Stimulated activated CD4-positive, alpha-beta T cell treated with anti-CD3 and anti-CD28 coated beads, Interleukin-15, amount 100 ng/mL, for 48 hours (primary cell): ENCODE measurements around the gene TMEM63C.

Experiments
- DNase-seq, 2 donors: peaks; one replicate each; pipeline ENCODE4 v3.0.0-alpha.2; 2020; ENCODE audit warnings: low read depth in 2 of 2

Gene TMEM63C

DNA sequence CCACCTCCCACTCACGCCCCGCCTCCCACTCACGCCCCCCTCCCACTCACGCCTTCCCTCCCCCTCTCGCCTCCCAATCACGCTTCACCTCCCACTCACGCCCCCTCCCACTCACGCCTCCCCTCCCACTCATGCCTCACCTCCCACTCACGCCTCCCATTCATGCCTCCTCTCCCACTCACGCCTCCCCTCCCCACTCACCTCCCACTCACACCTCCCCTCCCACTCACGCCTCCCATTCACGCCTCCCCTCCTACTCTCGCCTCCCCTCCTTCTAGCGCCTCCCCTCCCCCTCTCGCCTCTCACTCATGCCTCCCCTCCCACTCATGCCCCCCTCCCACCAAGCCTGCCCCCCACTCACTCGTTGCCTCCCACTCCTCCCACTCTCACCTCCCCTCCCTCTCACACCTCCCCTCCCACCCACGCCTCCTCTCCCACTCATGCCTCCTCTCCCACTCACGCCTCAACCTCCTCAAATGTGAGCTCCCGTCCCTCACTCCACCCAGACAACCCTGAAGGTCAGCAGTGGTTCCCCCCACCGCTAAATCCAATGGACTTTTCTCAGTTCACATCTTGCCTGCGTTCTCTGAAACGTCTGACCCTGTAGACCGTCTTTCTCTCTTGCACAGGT lies 39.8 kb downstream of the TMEM63C start:
- no peak for DNase-seq

DNA sequence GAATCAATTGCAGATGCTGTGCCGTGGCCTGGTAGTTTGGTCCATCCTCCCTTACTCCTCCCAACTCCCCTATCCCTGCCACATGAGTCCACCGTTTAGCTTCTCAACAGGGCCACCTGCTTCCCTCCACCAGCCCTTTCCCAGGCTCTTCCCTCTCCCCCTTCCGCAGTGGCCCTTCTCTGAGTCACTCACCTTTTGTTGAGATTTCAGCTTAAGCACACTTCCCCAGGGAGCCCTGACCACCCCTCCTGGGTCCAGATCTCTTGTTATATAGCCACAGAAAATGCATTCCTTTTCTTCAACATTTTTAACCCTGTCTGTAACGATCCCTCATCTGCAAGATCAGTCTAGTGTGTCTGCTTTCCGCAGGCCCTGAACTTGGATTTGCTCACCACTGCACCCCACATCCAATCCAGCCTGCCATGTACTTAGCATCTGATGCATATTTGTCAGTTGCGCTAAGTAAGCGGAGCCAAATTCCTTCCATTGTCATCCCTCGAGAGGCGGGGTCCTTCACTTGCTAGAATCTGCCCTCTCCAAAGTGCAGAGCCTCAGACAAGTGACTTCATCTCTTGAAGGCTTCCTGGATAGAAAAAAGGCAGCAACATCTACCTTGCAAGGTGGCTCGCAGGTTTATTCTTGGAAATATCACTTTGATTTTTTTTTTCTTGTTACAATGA lies 41.1 kb downstream of the TMEM63C start:
- no peak for DNase-seq

DNA sequence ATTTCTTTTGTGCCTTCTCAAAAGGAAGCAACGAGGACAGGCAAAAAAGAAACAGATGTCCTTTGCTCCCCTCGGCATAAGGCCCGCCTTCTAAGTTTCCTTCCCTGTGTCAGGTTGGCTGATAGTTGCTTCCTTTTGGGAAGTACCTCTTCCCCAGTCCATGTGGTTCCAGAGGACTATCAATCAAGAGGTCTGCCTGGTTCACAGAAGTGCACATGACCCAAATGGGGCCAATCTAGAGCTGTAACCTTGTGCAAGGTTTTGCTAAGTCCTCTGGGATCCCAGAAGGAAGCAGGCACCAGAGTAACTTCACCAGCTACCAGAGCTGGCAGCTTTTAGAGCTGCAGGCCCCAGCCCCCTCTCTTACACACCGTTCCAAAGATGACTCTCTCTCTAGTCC lies 42.6 kb downstream of the TMEM63C start:
- no peak for DNase-seq

GRCh38 chr14:77225254-77225653 lies 43.7 kb downstream of the TMEM63C start:
- no peak for DNase-seq

DNA sequence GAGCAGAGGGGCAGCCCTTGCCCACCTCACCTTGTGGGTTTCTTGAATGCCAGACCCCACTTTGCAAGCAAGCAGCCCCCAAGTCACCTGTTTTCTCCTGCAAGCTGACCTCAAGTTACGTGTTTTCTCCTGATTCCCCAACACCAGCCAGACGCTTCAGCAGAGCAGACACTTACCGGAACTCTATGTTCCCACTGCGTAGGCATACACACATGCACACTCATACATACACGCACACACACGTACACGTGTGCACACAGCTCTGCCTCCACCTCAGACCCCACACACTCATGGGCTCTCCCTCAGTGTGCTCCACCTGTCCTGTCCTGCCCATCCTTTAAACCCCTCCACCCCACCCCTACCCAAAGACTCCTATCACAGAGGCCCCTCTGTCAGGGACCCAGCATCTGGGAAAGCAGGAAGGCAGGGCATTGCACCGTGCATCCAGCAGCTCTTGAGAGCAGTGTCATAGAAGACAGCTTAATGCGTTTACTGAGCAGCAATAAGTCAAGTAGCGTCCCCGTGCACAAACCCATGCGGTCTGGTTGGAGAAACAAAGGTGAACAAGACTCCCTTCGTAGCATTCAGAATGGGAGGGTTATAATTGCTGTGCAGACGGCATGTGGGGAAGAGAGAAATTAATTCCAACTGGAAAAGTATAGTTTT lies 44.4 kb downstream of the TMEM63C start:
- no peak for DNase-seq

DNA sequence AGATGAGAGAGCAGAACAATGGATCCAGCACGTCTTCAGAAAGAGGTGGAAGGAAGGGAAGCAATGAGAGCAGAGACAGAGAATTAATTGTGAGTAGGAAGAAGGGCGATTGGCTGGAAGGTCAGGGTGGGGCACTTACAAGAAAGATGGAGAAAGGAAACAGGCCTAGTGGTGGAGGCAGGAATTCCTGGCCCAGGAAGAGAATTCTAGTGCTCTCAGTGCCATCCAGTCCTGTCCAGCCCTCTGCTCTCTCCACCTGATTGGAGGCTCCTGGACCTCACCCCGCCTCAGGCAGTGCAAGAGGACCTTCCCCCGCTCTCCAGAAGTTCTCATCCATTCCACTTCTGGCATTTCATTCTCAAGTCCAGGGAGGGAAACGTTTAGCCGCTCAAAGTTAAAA lies 46.5 kb downstream of the TMEM63C start:
- DNase-seq, result no peak

DNA sequence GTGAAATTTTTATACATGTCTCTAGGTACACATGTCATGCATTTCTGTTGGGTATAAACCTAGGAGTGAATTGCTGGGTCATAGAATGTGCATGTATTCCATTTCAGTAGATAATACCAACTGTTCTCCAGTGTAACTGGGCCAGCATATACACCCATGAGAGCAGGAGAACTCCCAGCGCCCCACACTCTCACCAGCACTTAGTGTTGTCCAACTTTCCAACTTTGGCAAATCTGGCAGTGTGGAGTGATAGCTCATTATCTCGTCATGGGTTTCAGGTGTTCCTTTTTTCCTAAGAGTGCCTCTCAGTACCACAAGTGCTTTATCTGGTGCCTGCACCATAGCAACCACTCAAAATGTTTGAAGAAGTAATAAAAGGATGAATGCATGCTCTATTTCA lies 49.3 kb downstream of the TMEM63C start:
- DNase-seq, result no peak

- DNase-seq, result no peak
Observed at GRCh38 chr14:77231721-77232120, 50.1 kb downstream of the TMEM63C start.

DNA sequence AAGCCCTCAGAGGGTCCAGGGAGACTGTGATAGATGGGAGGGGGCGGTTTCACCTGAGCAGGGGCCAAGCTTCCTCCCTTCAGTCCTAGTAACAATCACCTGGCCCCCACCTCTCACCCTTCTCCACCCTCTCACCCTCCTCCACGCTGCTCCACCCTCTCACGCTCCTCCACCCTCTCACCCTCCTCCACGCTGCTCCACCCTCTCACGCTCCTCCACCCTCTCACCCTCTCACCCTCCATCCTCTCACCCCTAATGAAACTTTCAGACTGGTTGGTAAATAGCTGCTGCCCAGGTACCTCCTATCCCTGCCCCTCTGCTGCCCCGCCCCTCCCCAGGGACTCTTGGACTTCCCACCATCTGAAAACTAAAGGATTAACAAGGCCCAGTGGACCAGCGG lies 55.2 kb downstream of the TMEM63C start:
- DNase-seq, result no peak

GRCh38 chr14:77238356-77238755 lies 56.8 kb downstream of the TMEM63C start:
- DNase-seq, result no peak

- no peak for DNase-seq
Observed at GRCh38 chr14:77238996-77239395, 57.4 kb downstream of the TMEM63C start.

- no peak for DNase-seq
Observed at GRCh38 chr14:77239412-77239811, 57.8 kb downstream of the TMEM63C start.

DNA sequence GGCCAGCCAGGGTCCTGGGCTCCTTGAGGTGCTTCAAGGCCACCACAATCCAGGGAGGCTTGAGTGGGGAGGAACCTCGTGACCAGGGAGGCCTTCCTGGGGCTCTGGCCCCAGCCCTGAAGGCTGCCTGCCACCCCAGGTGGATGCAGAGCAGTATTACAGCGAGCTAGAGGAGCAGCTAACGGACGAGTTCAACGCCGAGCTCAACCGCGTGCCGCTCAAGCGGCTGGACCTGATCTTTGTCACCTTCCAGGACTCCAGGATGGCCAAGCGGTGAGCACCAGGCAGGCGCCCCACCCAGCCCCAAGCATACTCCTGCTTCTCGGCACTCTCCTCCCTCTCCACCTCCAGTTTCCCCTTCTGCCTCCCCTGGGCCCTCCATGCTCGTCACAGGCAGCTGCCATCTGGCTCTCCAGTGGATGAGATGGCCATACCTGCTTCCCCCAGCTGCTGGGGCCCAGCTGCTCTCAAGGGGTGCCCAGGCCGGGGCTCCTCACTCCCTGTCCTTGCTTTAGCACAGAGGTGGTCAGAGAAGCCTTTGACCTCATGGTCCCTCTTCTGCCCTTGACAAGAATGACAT lies 58.8 kb downstream of the TMEM63C start:
- DNase-seq, result no peak

DNA sequence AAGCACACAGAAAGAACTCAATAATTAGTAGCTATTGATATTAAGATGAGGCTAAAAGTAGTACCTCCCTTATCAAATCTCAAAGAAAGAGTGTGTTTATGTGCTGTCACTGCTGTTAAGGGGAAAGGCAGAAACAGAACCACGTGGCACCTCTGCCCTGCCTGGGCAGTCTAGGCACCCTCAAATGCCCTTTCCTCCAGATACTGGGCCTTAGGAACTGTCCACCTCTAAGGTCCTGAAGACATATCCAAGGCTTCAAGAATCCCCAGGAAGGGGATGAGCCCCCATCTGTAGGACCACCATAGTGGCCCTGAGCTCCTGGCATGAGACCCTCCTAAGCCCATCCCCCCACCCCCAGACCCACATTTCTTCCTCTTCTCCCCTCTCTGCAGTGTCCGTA lies 60.4 kb downstream of the TMEM63C start:
- no peak for DNase-seq

DNA sequence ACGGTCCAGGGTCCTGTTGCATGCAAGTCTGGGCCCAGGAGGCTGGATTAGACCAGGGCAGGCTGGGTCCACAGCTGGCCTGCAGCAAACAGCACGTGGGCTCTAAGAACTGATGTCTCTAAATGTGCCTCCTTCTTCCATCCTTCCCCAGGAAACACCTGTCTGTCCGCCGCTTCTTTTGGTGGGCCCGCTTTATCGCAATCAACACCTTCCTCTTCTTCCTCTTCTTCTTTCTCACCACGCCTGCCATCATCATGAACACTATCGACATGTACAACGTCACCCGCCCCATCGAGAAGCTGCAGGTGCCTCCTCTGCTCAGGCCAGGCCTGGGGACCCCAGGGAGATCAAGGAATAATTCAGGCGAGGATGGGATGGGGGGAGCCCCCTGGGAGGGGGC lies 61.2 kb downstream of the TMEM63C start:
- no peak for DNase-seq

DNA sequence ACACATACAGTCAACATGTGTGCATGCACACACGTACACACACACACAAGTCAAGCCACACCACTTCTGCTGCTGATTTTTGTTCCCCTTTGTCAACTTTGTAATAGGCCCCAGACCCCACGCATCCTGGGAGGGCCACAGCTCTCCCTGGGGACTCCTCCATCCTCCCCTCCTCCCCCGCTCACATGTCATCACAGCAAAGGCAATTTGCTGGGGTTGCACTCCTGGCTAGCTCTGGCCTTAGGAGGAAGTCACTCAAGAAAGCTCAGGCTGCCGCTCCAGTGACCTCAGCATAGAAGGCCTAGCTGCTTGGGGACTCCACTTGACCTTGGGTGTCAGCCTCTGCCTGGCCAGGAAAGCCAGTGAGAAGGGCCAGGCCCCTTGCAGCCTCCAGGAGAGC lies 62.3 kb downstream of the TMEM63C start:
- DNase-seq, result no peak

DNA sequence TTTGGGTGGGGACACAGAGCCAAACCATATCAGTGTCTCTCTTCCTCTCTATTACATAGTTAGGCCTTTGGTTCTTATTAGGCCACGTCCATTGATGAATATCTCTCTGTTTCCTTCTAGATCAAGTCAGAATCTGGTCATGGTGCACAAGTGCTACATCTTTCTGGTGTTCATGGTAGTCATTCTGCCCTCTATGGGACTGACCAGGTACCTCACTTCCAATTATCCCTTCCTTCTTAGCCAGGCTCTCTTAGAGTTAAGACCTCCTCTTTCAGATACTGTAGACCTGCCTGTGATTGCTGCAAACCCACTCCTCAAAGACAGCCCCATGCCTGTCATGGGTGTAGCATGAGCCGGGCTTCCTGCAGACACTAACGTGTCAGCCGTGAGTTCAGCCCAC lies 64.2 kb downstream of the TMEM63C start:
- DNase-seq, result no peak

DNA sequence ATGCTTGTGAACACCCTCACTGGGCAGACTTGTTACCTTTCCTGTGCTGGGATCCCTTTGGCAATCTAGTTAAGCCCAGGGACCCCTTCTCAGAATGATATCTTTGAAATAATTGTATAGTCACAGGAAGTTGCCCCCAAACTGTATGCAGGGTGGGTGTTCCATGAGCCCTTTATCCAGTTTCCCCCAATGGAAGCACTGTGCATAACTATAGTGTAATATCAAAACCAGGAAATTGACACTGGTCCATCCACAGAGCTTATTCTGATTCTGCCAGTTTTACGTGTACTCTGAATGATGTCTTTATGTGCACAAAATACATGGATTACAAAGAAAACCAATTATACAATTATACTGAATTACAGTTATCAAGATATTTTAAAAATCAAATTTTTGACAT lies 65.2 kb downstream of the TMEM63C start:
- DNase-seq, result no peak

DNA sequence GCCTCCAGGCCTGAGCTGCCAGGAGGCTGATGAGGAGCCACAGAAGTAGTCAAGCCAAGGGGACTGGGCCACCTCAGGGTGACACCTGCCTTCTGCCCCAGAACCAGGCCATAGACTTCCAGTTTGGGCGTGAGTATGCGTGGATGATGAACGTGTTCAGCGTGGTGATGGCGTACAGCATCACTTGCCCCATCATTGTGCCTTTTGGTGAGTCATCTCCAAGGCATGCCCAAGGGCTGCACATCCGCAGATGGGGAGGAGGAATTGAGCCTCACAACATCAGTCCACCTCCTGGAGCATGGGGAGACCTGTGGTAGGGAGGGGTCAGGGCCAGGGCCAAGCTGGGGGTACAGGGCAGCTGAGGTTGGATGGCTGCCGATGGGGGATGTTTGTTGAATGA lies 67.1 kb downstream of the TMEM63C start:
- no peak for DNase-seq

GRCh38 chr14:77249286-77249685 lies 67.7 kb downstream of the TMEM63C start:
- DNase-seq, result no peak

DNA sequence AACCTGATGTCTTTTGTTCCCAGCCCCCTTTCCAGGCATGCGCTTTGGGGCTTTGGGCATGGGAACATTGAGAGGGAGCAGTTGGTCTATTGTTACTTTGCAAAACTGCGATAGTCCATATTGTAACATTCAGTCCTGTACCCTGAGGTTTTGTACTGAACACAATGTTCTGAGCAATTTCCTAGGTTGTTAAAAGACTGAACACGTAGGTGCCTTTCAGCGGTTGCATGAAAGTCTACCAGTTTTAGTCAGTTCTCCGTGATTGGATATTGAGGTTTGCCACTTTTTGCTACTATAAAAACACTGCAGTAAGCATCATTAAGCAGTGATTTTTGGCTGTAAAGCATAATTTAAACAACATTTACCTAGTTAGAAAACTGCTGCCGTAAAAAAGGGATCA lies 69.3 kb downstream of the TMEM63C start:
- no peak for DNase-seq

GRCh38 chr14:77251870-77252269 lies 70.3 kb downstream of the TMEM63C start:
- DNase-seq, result no peak
